ENCODE results near the gene FTO. TPM values are rescaled to one million over a fixed set of nuclear protein-coding genes. Genes with fewer than 3 reads are reported as not detected.

FTO gene
- total and polyA plus RNA-seq, 2 of the 13 experiments (the other 11 are each of a cell fraction or from before 2014, with no cell fraction given), result 41.6 to 55.8 TPM

- no peak for TF ChIP-seq ZNF253 (CRISPR knock-in tag; IDR thresholded peaks at IDR 0.05; ENCODE audit: borderline replicate concordance)
- TF ChIP-seq IRF2 (CRISPR knock-in tag; IDR thresholded peaks at IDR 0.05), result peak; percentile 25; the same call in 1 of the 2 replicates
- TF ChIP-seq ZMYM4 (CRISPR knock-in tag; IDR thresholded peaks at IDR 0.05), result peak; percentile 52
- TF ChIP-seq ZNF720 (CRISPR knock-in tag; IDR thresholded peaks at IDR 0.05), result no peak
- TF ChIP-seq ZFAT (CRISPR knock-in tag; conservative IDR thresholded peaks at IDR 0.05), result no peak
- 0 out of 2 replicates have a peak, but pooled peaks have one; percentile 17 for TF ChIP-seq ZNF792 (CRISPR knock-in tag; IDR thresholded peaks at IDR 0.05)
- TF ChIP-seq E2F1 (CRISPR knock-in tag; IDR thresholded peaks at IDR 0.05), result no peak
- TF ChIP-seq GFI1 (CRISPR knock-in tag; IDR thresholded peaks at IDR 0.05; ENCODE audit: borderline replicate concordance), result no peak
- TF ChIP-seq FOXO1 (CRISPR knock-in tag; IDR thresholded peaks at IDR 0.05), result 0 out of 2 replicates have a peak, but pooled peaks have one; percentile 45
Observed at GRCh38 chr16:53773150-53773846, 69.3 kb downstream of the FTO start (continued).

- peak overlapping the region; percentile 5 for H3K27ac ChIP-seq (ENCODE audit: extremely low read length, insufficient read depth, low read length)
- peak overlapping the region; percentile 72 for H3K4me2 ChIP-seq (ENCODE audit: low read depth, low read length)
- no peak for DNase-seq (ENCODE audit: low spot score)
- H3K4me3 ChIP-seq (replicated peaks in 1 of 3; ENCODE audit: insufficient read depth in 1 of 3, low read depth in 2 of 3, low read length in 3 of 3), result peak overlapping the region in 2 of 3 experiments; percentile 12 to 15; a peak in 2 of 6 replicates
- BruUV-seq (replicated peaks), result no TSS peak
- 39% methylated on average over 8 of the region's 8 CpGs for WGBS (ENCODE audit: low lambda C conversion rate)
- H3K9ac ChIP-seq (ENCODE audit: insufficient read depth, low read depth, low read length), result peak overlapping the region; percentile 35; the same call in 1 of the 2 replicates
- H3K9me3 ChIP-seq (ENCODE audit: low read length), result no peaks in the 10 kb centered on the region
- no peak for FAIRE-seq
- no peaks in the 10 kb centered on the region for H3K27me3 ChIP-seq (ENCODE audit: control insufficient read depth in 1 of 2, insufficient read depth in 2 of 2, low read length in 2 of 2)
- ChIA-PET POLR2A (interaction anchor here (1.1 to 2.3 kb wide), 5 partner anchors 70 to 512 kb away, joined by 3 to 8 read pairs (median 3); partner anchors contain the start of genes FTO and RPGRIP1L), CTCF (ENCODE audit: low intra/inter-chr PET ratio, low total read pairs) (interaction anchor here (1.2 to 1.9 kb wide), 4 partner anchors 30 to 173 kb away, joined by 3 to 5 read pairs (median 3); no protein-coding TSS in a partner anchor)
- in situ Hi-C loops (cut with HindIII; ENCODE audit: extremely low pct_ligation_motif_present, low pct_unique_long_range_greater_than_20kb), result loop anchor here (10.0 to 25.0 kb wide), 2 partner anchors 413 to 511 kb away; partner anchors contain the start of gene IRX3
- H3K36me3 ChIP-seq (replicated peaks in 1 of 2; ENCODE audit: control insufficient read depth in 1 of 2, insufficient read depth in 2 of 2, low read length in 2 of 2), result no peaks in the 10 kb centered on the region
- H3K79me2 ChIP-seq (ENCODE audit: insufficient read depth, low read length), result peaks cover 17% of the 10 kb centered on the region
- no peaks in the 10 kb centered on the region; the same call in 1 of the 2 replicates for H4K20me1 ChIP-seq (ENCODE audit: insufficient read depth, low read length)
- H2AFZ ChIP-seq (ENCODE audit: low read length), result no peak overlapping the region
- H3K4me1 ChIP-seq (ENCODE audit: insufficient read depth, low read length), result peaks cover 71% of the 10 kb centered on the region
- intact Hi-C loops (cut with micrococcal nuclease; ENCODE audit: unreplicated experiment), result loop anchor here (1.0 to 10.0 kb wide), 8 partner anchors 118 to 1484 kb away; partner anchors contain the start of gene IRX3
- ATAC-seq, result no peak; the same call in 2 of the 3 replicates
- TF ChIP-seq BRF2 (CRISPR knock-in tag; IDR thresholded peaks at IDR 0.05) (no peak), MXD4 (CRISPR knock-in tag; IDR thresholded peaks at IDR 0.05) (0 out of 2 replicates have a peak, but pooled peaks have one; percentile 12), ZNF251 (CRISPR knock-in tag; IDR thresholded peaks at IDR 0.05) (no peak), IKZF5 (CRISPR knock-in tag; IDR thresholded peaks at IDR 0.05) (no peak), CCDC6 (CRISPR knock-in tag; IDR thresholded peaks at IDR 0.05) (0 out of 2 replicates have a peak, but pooled peaks have one; percentile 2), CSRNP2 (CRISPR knock-in tag; conservative IDR thresholded peaks at IDR 0.05; ENCODE audit: low read depth) (no peak), GFI1 (CRISPR knock-in tag; IDR thresholded peaks at IDR 0.05; ENCODE audit: borderline replicate concordance) (peak; percentile 49; the same call in 1 of the 2 replicates)
Observed at GRCh38 chr16:53773881-53774280, 69.9 kb downstream of the FTO start.
